ENCODE measurements around the gene KLHL29.

The KLHL29 gene

GRCh38 chr2:23493846-23494245 lies 108.9 kb downstream of the KLHL29 start:
- ChIA-PET CTCF (no interaction called here), POLR2A (ENCODE audit: low non-redundant PET) (no interaction called here)
- DNase-seq (ENCODE audit: low spot score), result no peak
- TF ChIP-seq CTCF (conservative IDR thresholded peaks at IDR 0.05; ENCODE audit: low read depth), result no peak
- no peak overlapping the region for H3K27ac ChIP-seq

- CTCF ChIA-PET, result interaction anchor here (0.7 kb wide), 1 partner anchor 129 kb away, joined by 3 read pairs; no protein-coding TSS in a partner anchor
- no peak for DNase-seq (ENCODE audit: low spot score)
These were observed 109.3 kb downstream of the KLHL29 start for GRCh38 chr2:23494286-23494685.

GRCh38 chr2:23495661-23496114 lies 110.7 kb downstream of the KLHL29 start:
- CTCF ChIA-PET, result no interaction called here
- POLR2A ChIA-PET (ENCODE audit: low non-redundant PET), result no interaction called here
- TF ChIP-seq CTCF (conservative IDR thresholded peaks at IDR 0.05; ENCODE audit: low read depth), result no peak
- no peak overlapping the region for H3K27ac ChIP-seq
- DNase-seq (ENCODE audit: low spot score), result no peak

More at GRCh38 chr2:23494286-23494685, 109.3 kb downstream of the KLHL29 start:
- TF ChIP-seq CTCF (conservative IDR thresholded peaks at IDR 0.05; ENCODE audit: low read depth), result no peak
- no peak overlapping the region; the same call in 1 of the 2 replicates for H3K27ac ChIP-seq
- POLR2A ChIA-PET (ENCODE audit: low non-redundant PET), result no interaction called here

- ChIA-PET POLR2A (ENCODE audit: low non-redundant PET) (no interaction called here), CTCF (no interaction called here)
- TF ChIP-seq CTCF (conservative IDR thresholded peaks at IDR 0.05; ENCODE audit: low read depth), result no peak
- H3K27ac ChIP-seq, result peak overlapping the region; percentile 48
- DNase-seq (ENCODE audit: low spot score), result no peak
These were observed 111.5 kb downstream of the KLHL29 start for GRCh38 chr2:23496456-23496855.

GRCh38 chr2:23497063-23497462 lies 112.1 kb downstream of the KLHL29 start:
- DNase-seq (ENCODE audit: low spot score), result no peak
- H3K27ac ChIP-seq, result peak overlapping the region; percentile 77
- CTCF ChIA-PET, result no interaction called here
- POLR2A ChIA-PET (ENCODE audit: low non-redundant PET), result no interaction called here
- no peak for TF ChIP-seq CTCF (conservative IDR thresholded peaks at IDR 0.05; ENCODE audit: low read depth)

- TF ChIP-seq CTCF (conservative IDR thresholded peaks at IDR 0.05; ENCODE audit: low read depth), result no peak
- ChIA-PET POLR2A (ENCODE audit: low non-redundant PET) (no interaction called here), CTCF (no interaction called here)
- peak overlapping the region; percentile 77 for H3K27ac ChIP-seq
- no peak for DNase-seq (ENCODE audit: low spot score)
These were observed 112.6 kb downstream of the KLHL29 start for GRCh38 chr2:23497536-23497935.

- CTCF ChIA-PET, result no interaction called here
- no peak for DNase-seq (ENCODE audit: low spot score)
- no peak for TF ChIP-seq CTCF (conservative IDR thresholded peaks at IDR 0.05; ENCODE audit: low read depth)
- POLR2A ChIA-PET (ENCODE audit: low non-redundant PET), result no interaction called here
- peak overlapping the region; percentile 57 for H3K27ac ChIP-seq
These were observed 114.0 kb downstream of the KLHL29 start for GRCh38 chr2:23498943-23499342.

Data from RWPE1 (cell line).